CD14-positive monocyte (primary cell): Measurements from ENCODE around the gene TMEFF1. TPM values are rescaled to one million over a fixed set of nuclear protein-coding genes. Genes with fewer than 3 reads are reported as not detected.

Experiments used
- DNase-seq, 3 donors: peaks; one replicate each; pipeline ENCODE4 v3.0.0-alpha.2; 2011 to 2022
- H2AFZ ChIP-seq: 2 replicates; pipeline ENCODE4 v1.6.0; 2012; ENCODE audit warnings: mild to moderate bottlenecking, low read depth, low read length, inconsistent platforms; ENCODE audit not compliant: insufficient read depth, poor library complexity, severe bottlenecking
- H3K27ac ChIP-seq, 2 donors: 1 replicate in 1 of 2; 2 replicates in 1 of 2; pipeline ENCODE4 v1.5.1; 2012 to 2013; ENCODE audit warnings: low read length in 2 of 2, control low read depth in 1 of 2, inconsistent platforms in 1 of 2, low read depth in 1 of 2, mild to moderate bottlenecking in 1 of 2
- H3K27me3 ChIP-seq, 2 donors: one replicate each; pipeline versions ENCODE4 v1.6.0 to v1.6.1; 2011 to 2013; ENCODE audit warnings: low read length in 2 of 2; ENCODE audit not compliant: control insufficient read depth in 2 of 2, insufficient read depth in 2 of 2
- H3K36me3 ChIP-seq, 2 donors: replicated peaks in 1 of 2; 1 replicate in 1 of 2; 2 replicates in 1 of 2; pipeline versions ENCODE4 v1.5.1 to v1.6.1; 2012 to 2013; ENCODE audit warnings: low read length in 2 of 2, control low read depth in 1 of 2, inconsistent platforms in 1 of 2, mild to moderate bottlenecking in 1 of 2; ENCODE audit not compliant: insufficient read depth in 2 of 2, control insufficient read depth in 1 of 2
- H3K4me1 ChIP-seq, 2 donors: 1 replicate in 1 of 2; 2 replicates in 1 of 2; pipeline versions ENCODE4 v1.5.1 to v1.6.1; 2012 to 2013; ENCODE audit warnings: low read length in 2 of 2, control low read depth in 1 of 2, inconsistent platforms in 1 of 2, mild to moderate bottlenecking in 1 of 2, moderate library complexity in 1 of 2; ENCODE audit not compliant: insufficient read depth in 2 of 2, control insufficient read depth in 1 of 2
- H3K4me2 ChIP-seq: replicated peaks from 2 replicates; pipeline ENCODE3; 2012; ENCODE audit warnings: low read length, moderate library complexity, mild to moderate bottlenecking; ENCODE audit not compliant: poor library complexity, severe bottlenecking; ENCODE audit errors: extremely low read depth
- H3K4me3 ChIP-seq, 3 experiments: fragments of 200-600 bp in 1 of 3; sonication (generic) in 1 of 3; replicated peaks in 1 of 3; 1 replicate in 2 of 3; 2 replicates in 1 of 3; pipeline ENCODE4 v1.5.1; 2011 to 2013; ENCODE audit warnings: low read length in 3 of 3, mild to moderate bottlenecking in 3 of 3, control low read depth in 2 of 3, low read depth in 2 of 3, inconsistent platforms in 1 of 3, moderate library complexity in 1 of 3
- H3K79me2 ChIP-seq: 2 replicates; pipeline ENCODE4 v1.6.0; 2012; ENCODE audit warnings: mild to moderate bottlenecking, control low read depth, inconsistent platforms, low read length, moderate library complexity; ENCODE audit not compliant: insufficient read depth
- H3K9ac ChIP-seq: 2 replicates; pipeline ENCODE4 v1.6.0; 2017; ENCODE audit warnings: low read length, mild to moderate bottlenecking; ENCODE audit not compliant: insufficient read depth, poor library complexity, severe bottlenecking
- H3K9me3 ChIP-seq, 2 donors: replicated peaks in 1 of 2; 1 replicate in 1 of 2; 2 replicates in 1 of 2; pipeline versions ENCODE4 v1.5.1 to v1.6.1; 2012 to 2013; ENCODE audit warnings: low read length in 2 of 2, control low read depth in 1 of 2; ENCODE audit not compliant: control insufficient read depth in 1 of 2, insufficient read depth in 1 of 2
- H4K20me1 ChIP-seq: 2 replicates; pipeline ENCODE4 v1.6.0; 2012; ENCODE audit warnings: mild to moderate bottlenecking, low read length, control low read depth, moderate library complexity; ENCODE audit not compliant: insufficient read depth
- H3K27ac Mint-ChIP-seq, 7 donors: one replicate each; pipeline ENCODE4 v1.8.0; 2020; ENCODE audit warnings: mild to moderate bottlenecking in 7 of 7, mixed read lengths in 7 of 7, moderate library complexity in 6 of 7, inconsistent platforms in 2 of 7
- H3K27me3 Mint-ChIP-seq, 3 donors: one replicate each; pipeline ENCODE4 v1.8.0; 2021 to 2022; ENCODE audit warnings: low read depth in 3 of 3, mild to moderate bottlenecking in 3 of 3, mixed read lengths in 3 of 3, moderate library complexity in 3 of 3, inconsistent platforms in 1 of 3
- H3K36me3 Mint-ChIP-seq, 2 donors: one replicate each; pipeline ENCODE4 v1.8.0; 2020; ENCODE audit warnings: mixed read lengths in 2 of 2, inconsistent platforms in 1 of 2, mild to moderate bottlenecking in 1 of 2
- H3K4me1 Mint-ChIP-seq: one replicate; pipeline ENCODE4 v1.8.0; 2020; ENCODE audit warnings: mild to moderate bottlenecking, mixed read lengths
- H3K4me3 Mint-ChIP-seq, 2 donors: one replicate each; pipeline ENCODE4 v1.8.0; 2020; ENCODE audit warnings: mild to moderate bottlenecking in 2 of 2, mixed read lengths in 2 of 2, moderate library complexity in 1 of 2
- H3K9me3 Mint-ChIP-seq, 7 donors: one replicate each; pipeline ENCODE4 v1.8.0; 2020 to 2022; ENCODE audit warnings: mixed read lengths in 7 of 7, mild to moderate bottlenecking in 6 of 7, moderate library complexity in 6 of 7, inconsistent platforms in 2 of 7
- WGBS: methylation state at CpG from one replicate; pipeline ENCODE4 v1.1.5; 2013; ENCODE audit warnings: missing lambda C conversion rate; ENCODE audit not compliant: insufficient coverage; 5-methylcytosine and 5-hydroxymethylcytosine counted together
- intact Hi-C, 2 donors: fragments of 100-400 bp; cut with micrococcal nuclease; formaldehyde crosslinking; loops; one replicate each; pipeline versions ENCODE4 v1.15.0 to v1.15.1; 2023
- polyA plus RNA-seq, 3 donors: library from polyadenylated mRNA; depleted of rRNA in 1 of 3; unstranded in 2 of 3; stranded (reverse) in 1 of 3; fragments of 300-500 nt in 2 of 3; fragments of >200 nt in 1 of 3; fragmentation: Illumina TruSeq in 2 of 3; gene quantifications; 1 replicate in 2 of 3; 2 replicates in 1 of 3; pipeline ENCODE4 v1.2.3, GENCODE V29; 2012 to 2021
- TF ChIP-seq, protein P1 (sequence below): fragments of 200-600 bp; IDR thresholded peaks from one replicate; pipeline ENCODE4 v1.8.0; 2022; ENCODE audit warnings: antibody characterized with exemption, mild to moderate bottlenecking

TMEFF1 gene
- polyA plus RNA-seq, 3 donors, result not detected

DNA sequence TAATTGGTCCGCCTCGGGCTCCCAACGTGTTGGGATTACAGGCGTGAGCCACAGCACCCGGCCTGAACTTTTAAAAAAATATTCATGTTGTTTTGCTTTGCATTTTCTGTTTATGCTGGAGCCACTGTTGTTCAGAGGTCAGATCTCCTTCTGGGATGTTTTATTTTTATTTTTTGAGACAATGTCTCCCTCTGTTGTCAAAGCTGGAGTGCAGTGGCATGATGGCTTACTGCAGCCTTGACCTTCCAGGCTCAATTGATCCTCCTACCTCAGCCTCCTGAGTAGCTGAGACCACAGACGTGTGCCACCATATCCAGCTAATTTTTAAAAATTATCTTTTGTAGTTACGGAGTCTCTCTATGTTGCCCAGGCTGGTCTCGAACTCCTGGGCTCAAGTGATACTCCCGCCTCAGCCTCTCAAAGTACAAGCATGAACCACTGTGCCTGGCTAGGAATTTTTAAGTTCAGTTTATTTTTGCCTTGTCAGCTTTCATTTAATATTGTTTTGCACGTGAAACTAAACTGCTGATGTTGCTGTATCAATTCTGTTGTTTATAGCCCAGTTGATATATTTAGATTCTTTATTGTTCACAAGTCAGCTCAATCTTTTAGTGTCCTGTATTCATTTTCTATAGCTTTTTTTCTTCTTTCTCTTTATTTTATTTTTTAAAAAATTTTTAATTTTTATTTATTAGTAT is 13.7 kb downstream of the TMEFF1 start:
- Mint-ChIP-seq H3K27me3 (peaks cover 0 to 2% (median 1%) of the 10 kb centered on the region in 3 donors), H3K27ac (no peak overlapping the region), H3K4me1 (no peaks in the 10 kb centered on the region), H3K36me3 (no peaks in the 10 kb centered on the region), H3K9me3 (no peaks in the 10 kb centered on the region), H3K4me3 (no peak overlapping the region)
- DNase-seq, result no peak
- no peaks in the 10 kb centered on the region for H4K20me1 ChIP-seq
- intact Hi-C loops, result no loop called here
- H3K9me3 ChIP-seq, result no peaks in the 10 kb centered on the region
- H3K4me2 ChIP-seq, result no peak overlapping the region
- H3K9ac ChIP-seq, result no peak overlapping the region
- 83% methylated on average over 4 of the region's 10 CpGs for WGBS
- no peaks in the 10 kb centered on the region for H3K27me3 ChIP-seq
- H3K36me3 ChIP-seq, result no peaks in the 10 kb centered on the region
- H3K4me3 ChIP-seq, result no peak overlapping the region
- H3K27ac ChIP-seq, result no peak overlapping the region
- H3K79me2 ChIP-seq, result no peaks in the 10 kb centered on the region
- H2AFZ ChIP-seq, result no peak overlapping the region
- TF ChIP-seq, protein P1, sequence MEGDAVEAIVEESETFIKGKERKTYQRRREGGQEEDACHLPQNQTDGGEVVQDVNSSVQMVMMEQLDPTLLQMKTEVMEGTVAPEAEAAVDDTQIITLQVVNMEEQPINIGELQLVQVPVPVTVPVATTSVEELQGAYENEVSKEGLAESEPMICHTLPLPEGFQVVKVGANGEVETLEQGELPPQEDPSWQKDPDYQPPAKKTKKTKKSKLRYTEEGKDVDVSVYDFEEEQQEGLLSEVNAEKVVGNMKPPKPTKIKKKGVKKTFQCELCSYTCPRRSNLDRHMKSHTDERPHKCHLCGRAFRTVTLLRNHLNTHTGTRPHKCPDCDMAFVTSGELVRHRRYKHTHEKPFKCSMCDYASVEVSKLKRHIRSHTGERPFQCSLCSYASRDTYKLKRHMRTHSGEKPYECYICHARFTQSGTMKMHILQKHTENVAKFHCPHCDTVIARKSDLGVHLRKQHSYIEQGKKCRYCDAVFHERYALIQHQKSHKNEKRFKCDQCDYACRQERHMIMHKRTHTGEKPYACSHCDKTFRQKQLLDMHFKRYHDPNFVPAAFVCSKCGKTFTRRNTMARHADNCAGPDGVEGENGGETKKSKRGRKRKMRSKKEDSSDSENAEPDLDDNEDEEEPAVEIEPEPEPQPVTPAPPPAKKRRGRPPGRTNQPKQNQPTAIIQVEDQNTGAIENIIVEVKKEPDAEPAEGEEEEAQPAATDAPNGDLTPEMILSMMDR, result no peak
- no peaks in the 10 kb centered on the region for H3K4me1 ChIP-seq

DNA sequence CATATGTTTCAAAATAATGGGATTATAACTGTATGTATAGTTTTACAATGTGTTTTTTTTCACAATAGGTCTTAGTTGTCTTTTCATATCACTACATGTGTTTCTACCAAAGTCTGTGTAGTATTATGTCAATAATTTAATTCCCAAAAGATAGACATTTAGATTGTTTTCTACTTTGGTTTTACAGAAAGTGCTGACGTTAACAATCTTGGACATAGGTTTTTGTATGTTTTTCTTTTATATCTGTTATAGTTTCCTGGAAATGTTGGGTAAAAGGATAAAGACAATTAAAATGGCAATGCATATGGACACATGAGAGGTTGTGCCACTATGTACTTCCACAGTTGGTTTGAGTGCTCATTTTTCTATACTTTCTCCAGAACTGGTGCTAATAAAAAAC is 15.2 kb downstream of the TMEFF1 start:
- Histone ChIP-seq H3K4me3 (no peak overlapping the region), H2AFZ (no peak overlapping the region), H4K20me1 (no peaks in the 10 kb centered on the region), H3K27me3 (no peaks in the 10 kb centered on the region), H3K9ac (no peak overlapping the region), H3K4me1 (no peaks in the 10 kb centered on the region), H3K9me3 (no peaks in the 10 kb centered on the region), H3K27ac (no peak overlapping the region), H3K79me2 (no peaks in the 10 kb centered on the region), H3K4me2 (no peak overlapping the region), H3K36me3 (no peaks in the 10 kb centered on the region)
- Mint-ChIP-seq H3K9me3 (no peaks in the 10 kb centered on the region), H3K4me1 (no peaks in the 10 kb centered on the region), H3K27me3 (peaks cover 0 to 2% (median 0%) of the 10 kb centered on the region in 3 donors), H3K27ac (no peak overlapping the region), H3K36me3 (no peaks in the 10 kb centered on the region), H3K4me3 (no peak overlapping the region)
- TF ChIP-seq, protein P1, result no peak
- WGBS, result no CpG with 5 or more reads among the region's 1 CpG
- no peak for DNase-seq
- intact Hi-C loops, result no loop called here
